HL-60 (cell line): Measurements from ENCODE around the gene RAB34.

Experiments used
- SPI1 ChIP-seq: IDR thresholded peaks from 2 replicates; pipeline ENCODE4 v1.6.1; 2012; ENCODE audit warnings: low read depth, mild to moderate bottlenecking, borderline replicate concordance
- TF ChIP-seq, protein P1 (sequence below): IDR thresholded peaks from one replicate; pipeline ENCODE4 v1.5.1; 2011; ENCODE audit warnings: low read length, control low read depth, inconsistent platforms; ENCODE audit not compliant: insufficient read depth

DNA sequence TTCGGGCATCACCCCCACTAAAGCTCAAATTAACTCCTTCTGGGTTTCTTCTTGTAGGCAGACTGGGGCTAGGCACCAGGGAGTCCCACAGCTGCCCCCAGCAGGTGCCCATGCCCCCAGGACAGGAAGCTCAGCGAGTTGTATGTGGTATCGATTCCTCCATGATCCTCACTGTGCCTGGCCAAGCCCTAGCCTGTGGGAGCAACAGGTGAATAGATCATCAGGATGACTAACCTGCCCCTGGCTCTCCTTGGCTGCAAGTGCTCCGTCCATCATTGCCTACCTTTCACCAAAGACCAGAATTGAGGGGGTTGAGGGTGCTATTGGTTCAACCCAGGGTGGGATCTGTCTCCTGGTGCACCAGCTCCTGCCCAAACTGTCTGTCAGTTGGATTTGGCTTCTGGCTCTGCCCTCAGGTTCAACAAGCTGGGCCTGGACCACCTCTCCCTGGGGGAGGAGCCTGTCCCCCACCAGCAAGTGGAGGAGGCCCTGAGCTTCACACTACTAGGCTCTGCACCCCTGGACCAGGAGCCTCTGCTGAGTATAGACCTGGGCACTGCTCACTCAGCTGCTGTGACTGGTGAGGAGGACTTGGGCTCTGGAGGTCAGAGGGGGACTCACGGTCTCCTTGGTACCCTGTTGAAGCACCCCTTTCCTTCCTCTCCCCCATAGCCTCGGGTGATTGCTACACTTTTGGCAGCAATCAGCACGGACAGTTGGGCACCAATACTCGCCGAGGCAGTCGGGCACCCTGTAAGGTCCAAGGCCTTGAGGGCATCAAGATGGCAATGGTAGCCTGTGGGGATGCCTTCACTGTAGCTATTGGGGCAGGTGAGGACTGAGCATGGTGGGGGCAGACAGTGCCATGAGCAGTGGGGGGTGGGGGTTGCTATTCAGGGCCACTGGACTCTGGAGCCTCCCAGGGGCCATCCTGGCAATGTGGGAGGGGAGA lies 23.0 kb upstream of the RAB34 start:
- TF ChIP-seq, protein P1, sequence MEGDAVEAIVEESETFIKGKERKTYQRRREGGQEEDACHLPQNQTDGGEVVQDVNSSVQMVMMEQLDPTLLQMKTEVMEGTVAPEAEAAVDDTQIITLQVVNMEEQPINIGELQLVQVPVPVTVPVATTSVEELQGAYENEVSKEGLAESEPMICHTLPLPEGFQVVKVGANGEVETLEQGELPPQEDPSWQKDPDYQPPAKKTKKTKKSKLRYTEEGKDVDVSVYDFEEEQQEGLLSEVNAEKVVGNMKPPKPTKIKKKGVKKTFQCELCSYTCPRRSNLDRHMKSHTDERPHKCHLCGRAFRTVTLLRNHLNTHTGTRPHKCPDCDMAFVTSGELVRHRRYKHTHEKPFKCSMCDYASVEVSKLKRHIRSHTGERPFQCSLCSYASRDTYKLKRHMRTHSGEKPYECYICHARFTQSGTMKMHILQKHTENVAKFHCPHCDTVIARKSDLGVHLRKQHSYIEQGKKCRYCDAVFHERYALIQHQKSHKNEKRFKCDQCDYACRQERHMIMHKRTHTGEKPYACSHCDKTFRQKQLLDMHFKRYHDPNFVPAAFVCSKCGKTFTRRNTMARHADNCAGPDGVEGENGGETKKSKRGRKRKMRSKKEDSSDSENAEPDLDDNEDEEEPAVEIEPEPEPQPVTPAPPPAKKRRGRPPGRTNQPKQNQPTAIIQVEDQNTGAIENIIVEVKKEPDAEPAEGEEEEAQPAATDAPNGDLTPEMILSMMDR, result no peak
- TF ChIP-seq SPI1, result no peak
